ENCODE data around the gene ICOSLG.

- TF ChIP-seq CTCF (optimal IDR thresholded peaks at IDR 0.05 in 1 of 3, IDR thresholded peaks at IDR 0.05 in 1 of 3, conservative IDR thresholded peaks at IDR 0.05 in 1 of 3; ENCODE audit: extremely low read depth in 1 of 3, insufficient read depth in 2 of 3, low read length in 3 of 3) (no peak), EZH2 (IDR thresholded peaks at IDR 0.05; ENCODE audit: low read length) (peak; percentile 36)
These were observed 44.6 kb upstream of the ICOSLG start, which contains the start of gene AIRE for GRCh38 chr21:44285138-44285992.

Data from keratinocyte (primary cell).